GM12873 (cell line): ENCODE data around the gene SYT6.

Experiments
- TF ChIP-seq, protein P1 (sequence below): IDR thresholded peaks from 2 replicates; pipeline ENCODE4 v1.5.1; 2012; ENCODE audit warnings: low read depth, mild to moderate bottlenecking, moderate library complexity, low read length, control low read depth; ENCODE audit not compliant: insufficient read depth; ENCODE audit errors: missing control alignments

SYT6 gene

DNA sequence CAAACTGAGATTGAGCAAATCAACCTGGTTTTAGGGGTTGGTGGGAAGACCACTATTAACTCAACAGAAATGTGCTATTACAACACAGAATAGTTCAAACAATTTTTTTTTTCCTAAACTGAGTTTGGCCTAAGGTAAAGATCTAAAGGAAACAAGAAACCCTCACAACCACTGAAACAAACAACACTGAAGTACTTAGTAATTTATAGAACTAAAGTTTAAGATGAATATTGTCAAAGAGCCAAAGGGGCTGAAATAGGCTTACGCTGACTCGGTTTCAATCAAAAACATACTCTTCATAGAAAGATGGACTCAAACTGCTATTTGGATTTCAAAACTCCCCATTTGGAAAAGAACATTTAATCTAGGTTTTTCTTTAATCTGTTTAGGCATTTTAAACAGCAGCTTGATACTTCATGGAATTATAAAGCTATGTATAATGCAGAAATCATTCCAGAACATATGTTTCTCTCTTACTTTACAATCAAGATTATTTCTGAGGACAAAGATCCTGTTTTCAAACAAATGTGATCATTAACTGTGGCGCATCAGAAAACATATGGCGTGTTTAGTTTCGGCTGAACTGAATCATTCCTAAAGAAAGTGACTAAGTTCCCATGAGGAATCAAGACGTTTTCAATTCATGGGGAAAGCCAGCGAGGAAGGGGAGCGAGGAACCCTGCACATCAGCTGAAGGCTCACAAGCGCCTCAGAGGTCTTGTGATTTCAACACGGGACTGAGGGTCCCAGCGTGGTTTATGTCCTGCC is 62.7 kb downstream of the SYT6 start:
- TF ChIP-seq, protein P1, sequence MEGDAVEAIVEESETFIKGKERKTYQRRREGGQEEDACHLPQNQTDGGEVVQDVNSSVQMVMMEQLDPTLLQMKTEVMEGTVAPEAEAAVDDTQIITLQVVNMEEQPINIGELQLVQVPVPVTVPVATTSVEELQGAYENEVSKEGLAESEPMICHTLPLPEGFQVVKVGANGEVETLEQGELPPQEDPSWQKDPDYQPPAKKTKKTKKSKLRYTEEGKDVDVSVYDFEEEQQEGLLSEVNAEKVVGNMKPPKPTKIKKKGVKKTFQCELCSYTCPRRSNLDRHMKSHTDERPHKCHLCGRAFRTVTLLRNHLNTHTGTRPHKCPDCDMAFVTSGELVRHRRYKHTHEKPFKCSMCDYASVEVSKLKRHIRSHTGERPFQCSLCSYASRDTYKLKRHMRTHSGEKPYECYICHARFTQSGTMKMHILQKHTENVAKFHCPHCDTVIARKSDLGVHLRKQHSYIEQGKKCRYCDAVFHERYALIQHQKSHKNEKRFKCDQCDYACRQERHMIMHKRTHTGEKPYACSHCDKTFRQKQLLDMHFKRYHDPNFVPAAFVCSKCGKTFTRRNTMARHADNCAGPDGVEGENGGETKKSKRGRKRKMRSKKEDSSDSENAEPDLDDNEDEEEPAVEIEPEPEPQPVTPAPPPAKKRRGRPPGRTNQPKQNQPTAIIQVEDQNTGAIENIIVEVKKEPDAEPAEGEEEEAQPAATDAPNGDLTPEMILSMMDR: no peak

DNA sequence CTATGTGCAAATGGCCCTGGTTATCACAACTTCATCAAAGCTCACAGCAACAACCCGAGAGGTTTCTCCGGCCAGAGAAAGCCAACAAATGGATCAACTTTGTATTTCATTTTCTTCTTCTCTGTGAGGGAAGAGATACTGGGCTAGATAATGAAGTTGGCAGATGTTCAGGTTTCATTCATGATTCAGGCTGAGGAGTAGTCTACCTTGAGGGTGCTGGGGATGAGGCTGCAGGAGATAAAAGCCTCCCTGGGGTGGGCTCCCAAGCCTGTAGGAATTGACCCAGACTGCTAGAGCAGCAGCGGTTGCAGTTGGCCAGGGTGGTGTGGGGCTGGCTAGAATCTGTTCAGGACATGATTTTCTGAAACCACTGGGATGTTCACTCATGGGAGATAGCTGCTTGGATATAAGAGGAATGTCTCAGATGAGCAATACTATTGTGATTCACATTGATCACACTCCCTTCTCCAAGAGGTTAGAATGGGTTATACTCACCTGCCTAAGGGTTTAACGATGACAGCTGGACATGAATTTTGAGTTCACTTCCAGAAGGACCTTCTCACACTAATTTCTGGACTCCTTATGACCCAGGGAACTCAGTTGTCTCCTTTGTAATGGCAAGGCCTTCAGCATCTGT is 64.0 kb downstream of the SYT6 start:
- TF ChIP-seq, protein P1: no peak

DNA sequence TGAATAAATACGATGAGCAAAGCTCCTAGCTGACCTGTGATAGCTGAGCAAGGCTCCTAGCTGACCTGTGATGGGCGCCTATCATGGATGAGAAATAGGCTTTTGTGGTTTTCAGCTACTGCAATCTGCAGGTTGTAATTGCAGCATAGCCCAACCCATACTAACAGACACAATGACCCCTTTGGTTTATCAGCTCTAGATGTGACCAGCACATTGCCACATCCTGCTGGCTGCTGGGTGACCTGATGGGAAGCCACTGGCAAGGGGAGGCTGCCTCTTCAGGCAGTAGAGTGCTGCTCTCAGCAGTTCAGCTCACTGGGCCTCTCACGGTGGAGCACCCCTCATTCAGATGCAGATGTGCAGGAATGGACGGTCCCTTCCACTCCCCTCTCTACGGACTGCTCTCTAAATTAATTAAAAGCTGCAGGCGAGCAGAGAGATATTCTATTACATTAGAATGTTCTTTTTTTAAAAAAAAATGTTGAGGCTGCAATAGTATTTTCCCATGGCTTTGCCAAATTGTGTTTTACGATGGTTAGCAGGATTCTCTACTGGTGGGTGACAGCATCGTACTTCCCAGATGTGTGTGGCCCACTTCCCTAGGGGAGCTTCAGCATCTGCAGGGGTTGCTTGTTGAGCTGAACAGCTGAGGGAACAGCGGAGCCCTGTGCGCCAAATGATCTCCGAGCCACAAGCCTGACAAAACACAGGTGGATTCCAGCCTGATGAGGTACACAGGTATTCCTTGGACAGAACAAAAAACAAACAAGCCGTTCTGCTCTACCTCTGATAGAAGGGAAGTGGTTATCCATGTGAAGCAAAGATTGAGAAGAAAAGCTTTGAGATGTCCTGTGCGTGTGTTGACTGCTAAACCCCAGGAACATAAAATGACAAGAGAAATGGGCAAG is 65.0 kb downstream of the SYT6 start:
- TF ChIP-seq, protein P1: no peak

DNA sequence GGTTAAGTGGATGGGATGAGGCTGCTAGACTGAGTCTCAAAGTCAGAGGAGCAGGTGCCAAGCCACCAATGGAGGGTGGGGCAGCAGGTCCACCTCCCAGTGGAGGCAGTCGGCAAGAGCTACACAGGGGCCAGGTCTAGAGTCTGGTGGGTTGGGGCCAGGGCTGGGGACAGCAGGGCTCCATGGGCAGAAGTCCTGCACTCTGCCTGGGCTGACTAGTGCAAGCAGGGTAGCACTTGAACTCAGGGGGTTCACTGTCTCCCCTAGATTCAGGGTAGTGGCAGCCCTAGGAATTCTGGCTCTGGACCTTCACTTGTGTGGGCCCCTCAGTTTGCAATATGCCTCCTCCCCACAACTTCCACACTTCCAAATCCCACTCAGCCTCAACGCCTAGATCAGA is 66.2 kb downstream of the SYT6 start:
- TF ChIP-seq, protein P1: no peak

DNA sequence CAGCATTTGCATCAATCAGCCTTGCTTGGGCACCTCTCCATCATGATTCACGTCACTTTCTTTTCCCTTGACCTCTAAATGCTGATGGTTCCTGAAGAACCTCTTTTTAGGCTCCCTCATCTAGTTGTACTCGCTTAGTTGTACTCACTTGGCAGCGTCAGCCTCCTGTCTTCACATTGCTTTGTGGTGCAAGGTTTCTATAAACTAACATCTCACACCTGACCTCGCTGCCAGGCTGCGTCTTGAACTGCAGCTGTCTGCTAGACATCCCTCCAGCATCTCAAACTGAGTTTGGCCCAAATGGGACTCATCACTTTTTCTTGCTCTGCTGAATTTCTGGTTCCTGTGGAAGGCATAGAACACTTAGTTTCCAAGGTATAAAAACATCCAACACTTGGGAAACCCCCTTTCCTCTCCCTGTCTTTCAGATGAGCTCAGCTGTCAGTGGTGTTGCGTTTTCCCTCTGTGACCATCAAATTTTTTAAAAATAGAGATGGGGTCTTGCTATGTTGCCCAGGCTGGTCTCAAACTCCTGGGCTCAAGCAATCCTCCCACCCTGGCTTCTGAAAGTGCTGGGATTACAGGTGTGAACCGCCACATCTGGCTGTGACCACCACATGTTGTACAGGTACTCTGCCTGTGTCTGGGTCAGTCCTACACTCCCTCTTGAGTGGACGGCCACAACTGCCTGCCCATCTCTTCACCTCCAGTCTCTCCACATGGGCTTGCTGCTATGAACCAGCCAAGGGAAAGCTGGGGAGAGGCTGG is 66.9 kb downstream of the SYT6 start:
- TF ChIP-seq, protein P1: no peak

DNA sequence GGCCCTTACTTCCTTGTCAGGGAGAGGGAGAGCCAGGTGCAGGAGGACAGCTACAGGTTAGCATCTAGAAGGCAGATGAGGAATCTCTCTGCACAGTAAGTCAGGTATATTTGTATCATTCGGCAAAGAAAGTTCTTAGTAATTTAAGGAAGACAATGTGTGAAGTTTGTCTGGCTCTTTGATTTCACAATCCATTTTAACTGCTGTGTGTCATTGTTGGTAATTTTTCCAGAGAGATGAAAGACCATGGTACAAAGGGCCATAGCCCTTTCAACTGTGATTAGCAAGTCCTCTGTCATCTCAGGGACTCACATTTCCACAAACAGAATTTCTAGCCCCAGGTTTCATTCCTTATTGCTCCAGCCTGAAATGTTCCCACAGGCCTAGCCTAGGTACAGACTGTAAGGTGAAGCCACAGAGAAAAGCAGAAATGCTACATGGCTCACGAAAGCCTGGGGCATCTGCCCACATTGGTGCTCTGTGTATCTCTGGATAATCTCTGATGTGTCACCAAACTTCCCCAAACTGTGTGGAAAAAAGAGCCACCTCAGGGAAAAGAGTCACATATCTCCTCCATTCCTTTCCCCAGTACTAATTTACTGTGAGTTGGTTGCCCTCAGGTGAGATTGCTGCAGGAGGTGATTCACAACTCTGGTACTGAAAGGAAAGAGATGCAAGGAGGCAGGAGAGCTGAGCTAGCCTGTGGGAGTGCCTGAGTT is 70.6 kb downstream of the SYT6 start:
- TF ChIP-seq, protein P1: no peak
